GM19395 (cell line): ENCODE data around the gene CNTNAP2.

ENCODE experiments used
- ATAC-seq: cut with Tn5 transposase; IDR thresholded peaks from one replicate; pipeline ENCODE4 v1.9.1; 2021; ENCODE audit warnings: mild to moderate bottlenecking, moderate library complexity; ENCODE audit not compliant: unreplicated experiment

The CNTNAP2 gene

GRCh38 chr7:146414373-146414772 is 297.8 kb downstream of the CNTNAP2 start:
- ATAC-seq, result no peak

GRCh38 chr7:146414937-146415336 is 298.3 kb downstream of the CNTNAP2 start:
- no peak for ATAC-seq

- ATAC-seq, result no peak
These were observed 300.6 kb downstream of the CNTNAP2 start for GRCh38 chr7:146417176-146417575.

GRCh38 chr7:146423446-146423845 is 306.8 kb downstream of the CNTNAP2 start:
- no peak for ATAC-seq

- no peak for ATAC-seq
These were observed 307.5 kb downstream of the CNTNAP2 start for GRCh38 chr7:146424084-146424483.

GRCh38 chr7:146433501-146433900 is 316.9 kb downstream of the CNTNAP2 start:
- ATAC-seq, result no peak

GRCh38 chr7:146443102-146443501 is 326.5 kb downstream of the CNTNAP2 start:
- ATAC-seq, result no peak

- ATAC-seq, result no peak
These were observed 333.0 kb downstream of the CNTNAP2 start for GRCh38 chr7:146449625-146450024.

- no peak for ATAC-seq
These were observed 338.6 kb downstream of the CNTNAP2 start for GRCh38 chr7:146455091-146455655.

- ATAC-seq, result no peak
These were observed 362.4 kb downstream of the CNTNAP2 start for GRCh38 chr7:146479040-146479439.

GRCh38 chr7:146486519-146486918 is 369.9 kb downstream of the CNTNAP2 start:
- no peak for ATAC-seq

- no peak for ATAC-seq
These were observed 375.4 kb downstream of the CNTNAP2 start for GRCh38 chr7:146492017-146492416.

- ATAC-seq, result no peak
These were observed 378.5 kb downstream of the CNTNAP2 start for GRCh38 chr7:146494952-146495596.

- no peak for ATAC-seq
These were observed 380.1 kb downstream of the CNTNAP2 start for GRCh38 chr7:146496657-146497056.

- no peak for ATAC-seq
These were observed 383.4 kb downstream of the CNTNAP2 start for GRCh38 chr7:146499970-146500369.

GRCh38 chr7:146503844-146504243 is 387.2 kb downstream of the CNTNAP2 start:
- ATAC-seq, result no peak

- no peak for ATAC-seq
These were observed 393.6 kb downstream of the CNTNAP2 start for GRCh38 chr7:146510088-146510680.

- no peak for ATAC-seq
These were observed 397.7 kb downstream of the CNTNAP2 start for GRCh38 chr7:146514304-146514703.

- no peak for ATAC-seq
These were observed 412.0 kb downstream of the CNTNAP2 start for GRCh38 chr7:146528581-146528980.

GRCh38 chr7:146539836-146540235 is 423.2 kb downstream of the CNTNAP2 start:
- ATAC-seq, result no peak

GRCh38 chr7:146542101-146542500 is 425.5 kb downstream of the CNTNAP2 start:
- ATAC-seq, result no peak

GRCh38 chr7:146544748-146545147 is 428.1 kb downstream of the CNTNAP2 start:
- ATAC-seq, result no peak
